Endothelial cell of umbilical vein (primary cell): ENCODE results near the gene LEPROT. TPM values are rescaled to one million over a fixed set of nuclear protein-coding genes. Genes with fewer than 3 reads are reported as not detected.

Experiments used
- BruUV-seq: library from RNA; stranded (reverse); fragments of 400-500 nt; replicated peaks from 2 replicates; lab custom pipeline; 2021; lab: Mats Ljungman, UMichigan
- CTCF ChIA-PET: fragments of 300-600, 350-600 bp; sonication (Branson Sonifier 250); formaldehyde crosslinking; loops from one replicate; lab custom pipeline; 2021; ENCODE audit warnings: antibody characterized with exemption, inconsistent platforms; lab: Charles Lee
- POLR2A ChIA-PET: fragments of 300-600, 350-600 bp; sonication (Branson Sonifier 250); formaldehyde crosslinking; loops from one replicate; lab custom pipeline; 2021; ENCODE audit warnings: antibody characterized with exemption, inconsistent platforms; lab: Charles Lee
- DNase-seq: peaks from one replicate; pipeline ENCODE4 v3.0.0-alpha.2; 2011; ENCODE audit warnings: low read depth, low spot score
- FAIRE-seq: peaks from 2 replicates; lab custom pipeline; 2011; peaks lifted over from hg19 to GRCh38; lab: Jason Lieb, UNC
- H2AFZ ChIP-seq: 2 replicates; pipeline ENCODE4 v1.6.0; 2012; ENCODE audit warnings: low read depth, low read length, control low read depth, inconsistent platforms
- H3K27ac ChIP-seq: 2 replicates; pipeline ENCODE4 v1.5.1; 2011; ENCODE audit warnings: low read depth, mild to moderate bottlenecking, control low read depth, low read length, moderate library complexity; ENCODE audit not compliant: insufficient read depth
- H3K27me3 ChIP-seq, 2 experiments: 2 replicates each; pipeline versions ENCODE4 v1.6.0 to v1.6.1; 2011; ENCODE audit warnings: low read length in 2 of 2, mixed read lengths in 1 of 2; ENCODE audit not compliant: control insufficient read depth in 2 of 2, insufficient read depth in 2 of 2
- H3K36me3 ChIP-seq, 2 experiments: 2 replicates in 1 of 2; 3 replicates in 1 of 2; pipeline ENCODE4 v1.5.1; 2011; ENCODE audit warnings: low read length in 2 of 2, mild to moderate bottlenecking in 1 of 2, moderate library complexity in 1 of 2; ENCODE audit not compliant: control insufficient read depth in 2 of 2, insufficient read depth in 2 of 2; ENCODE audit errors: extremely low read depth in 1 of 2
- H3K4me1 ChIP-seq: 3 replicates; pipeline ENCODE4 v1.5.1; 2011; ENCODE audit warnings: mild to moderate bottlenecking, low read length; ENCODE audit not compliant: control insufficient read depth, insufficient read depth; ENCODE audit errors: extremely low read depth
- H3K4me2 ChIP-seq: 2 replicates; pipeline ENCODE4 v1.6.1; 2011; ENCODE audit warnings: low read length, control low read depth, mixed read lengths; ENCODE audit not compliant: insufficient read depth
- H3K4me3 ChIP-seq, 3 experiments: fragments of 200-600 bp in 1 of 3; sonication (generic), shearing (Covaris generic) in 1 of 3; replicated peaks in 1 of 3; 2 replicates each; pipeline ENCODE4 v1.5.1; 2011 to 2016; ENCODE audit warnings: control low read depth in 3 of 3, low read length in 3 of 3, mild to moderate bottlenecking in 2 of 3, inconsistent platforms in 1 of 3, low read depth in 1 of 3, moderate library complexity in 1 of 3; ENCODE audit not compliant: insufficient read depth in 1 of 3
- H3K79me2 ChIP-seq: 2 replicates; pipeline ENCODE4 v1.6.0; 2012; ENCODE audit warnings: low read length, inconsistent platforms; ENCODE audit not compliant: control insufficient read depth, insufficient read depth
- H3K9ac ChIP-seq: replicated peaks from 2 replicates; pipeline ENCODE3; 2011; ENCODE audit warnings: low read length, control low read depth; ENCODE audit not compliant: insufficient read depth; ENCODE audit errors: extremely low read depth
- H3K9me1 ChIP-seq: replicated peaks from 3 replicates; pipeline ENCODE4 v1.6.0; 2011; ENCODE audit warnings: mild to moderate bottlenecking, low read length; ENCODE audit not compliant: control insufficient read depth, insufficient read depth; ENCODE audit errors: extremely low read depth
- H3K9me3 ChIP-seq: replicated peaks from 2 replicates; pipeline ENCODE4 v1.5.1; 2012; ENCODE audit warnings: low read length, inconsistent platforms; ENCODE audit not compliant: control insufficient read depth, insufficient read depth
- H4K20me1 ChIP-seq: replicated peaks from 2 replicates; pipeline ENCODE3; 2011; ENCODE audit warnings: mild to moderate bottlenecking, low read length; ENCODE audit not compliant: control insufficient read depth, insufficient read depth; ENCODE audit errors: extremely low read depth
- CTCF ChIP-seq, 2 donors: IDR thresholded peaks; 1 replicate in 1 of 2; 2 replicates in 1 of 2; pipeline ENCODE4 v1.5.1; 2011; ENCODE audit warnings: low read length in 2 of 2, mild to moderate bottlenecking in 2 of 2, moderate library complexity in 2 of 2, control low read depth in 1 of 2, inconsistent platforms in 1 of 2, low read depth in 1 of 2; ENCODE audit not compliant: insufficient read depth in 1 of 2; ENCODE audit errors: extremely low read depth in 1 of 2
- EZH2 ChIP-seq: IDR thresholded peaks from 2 replicates; pipeline ENCODE4 v1.6.1; 2012; ENCODE audit warnings: borderline replicate concordance, low read depth, mild to moderate bottlenecking, moderate library complexity, low read length, inconsistent platforms; ENCODE audit not compliant: severe bottlenecking
- FOS ChIP-seq: IDR thresholded peaks from 2 replicates; pipeline ENCODE4 v1.6.1; 2011; ENCODE audit warnings: mild to moderate bottlenecking, low read length, moderate library complexity, borderline replicate concordance; ENCODE audit not compliant: insufficient read depth
- GATA2 ChIP-seq: IDR thresholded peaks from 2 replicates; pipeline ENCODE4 v1.7.0; 2011; ENCODE audit warnings: low read depth, mild to moderate bottlenecking, moderate library complexity, mixed read lengths, low read length; ENCODE audit not compliant: insufficient read length, insufficient read depth
- JUN ChIP-seq: IDR thresholded peaks from 2 replicates; pipeline ENCODE4 v1.6.1; 2011; ENCODE audit warnings: borderline replicate concordance, low read depth; ENCODE audit not compliant: insufficient read length, insufficient read depth
- MYC ChIP-seq: IDR thresholded peaks from one replicate; pipeline ENCODE4 v1.6.1; 2011; ENCODE audit warnings: mild to moderate bottlenecking, low read depth, low read length
- POLR2A ChIP-seq: IDR thresholded peaks from 2 replicates; pipeline ENCODE4 v1.6.1; 2012; ENCODE audit warnings: low read depth, mild to moderate bottlenecking, control low read depth, low read length
- POLR2AphosphoS5 ChIP-seq: IDR thresholded peaks from 2 replicates; pipeline ENCODE4 v1.6.1; 2012; ENCODE audit warnings: low read depth, mild to moderate bottlenecking, control low read depth, low read length, moderate library complexity; ENCODE audit not compliant: insufficient read depth
- dilution Hi-C: fragments of 300-500 bp; cut with MboI; formaldehyde crosslinking; loops from one replicate; pipeline ENCODE4 v1.15.0; 2019; ENCODE audit warnings: low sequenced_read_pairs; ENCODE audit not compliant: extremely low pct_ligation_motif_present
- intact Hi-C: fragments of 100-400 bp; cut with micrococcal nuclease; formaldehyde crosslinking; loops from one replicate; pipeline ENCODE4 v1.10.0; 2022
- polyA plus RNA-seq, 4 experiments: library from polyadenylated mRNA; depleted of rRNA in 3 of 4; stranded (reverse) in 3 of 4; unstranded in 1 of 4; fragments of >200 nt; gene quantifications; 2 replicates each; pipeline versions ENCODE4 v1.2.1 to v1.2.3, GENCODE V29; 2011 to 2012; ENCODE audit warnings: missing spikeins in 1 of 4
- total RNA-seq: library from RNA; stranded (reverse); gene quantifications from 2 replicates; pipeline ENCODE4 v1.2.3, GENCODE V29; 2021
- TF ChIP-seq, protein P1 (sequence below): IDR thresholded peaks from 2 replicates; pipeline ENCODE4 v1.6.1; 2011; ENCODE audit not compliant: insufficient read depth, insufficient read length

Gene LEPROT
- total and polyA plus RNA-seq, 2 donors (not counting 3 experiments of a cell fraction or from before 2014, with no cell fraction given), result 80.6 to 94.8 TPM

DNA sequence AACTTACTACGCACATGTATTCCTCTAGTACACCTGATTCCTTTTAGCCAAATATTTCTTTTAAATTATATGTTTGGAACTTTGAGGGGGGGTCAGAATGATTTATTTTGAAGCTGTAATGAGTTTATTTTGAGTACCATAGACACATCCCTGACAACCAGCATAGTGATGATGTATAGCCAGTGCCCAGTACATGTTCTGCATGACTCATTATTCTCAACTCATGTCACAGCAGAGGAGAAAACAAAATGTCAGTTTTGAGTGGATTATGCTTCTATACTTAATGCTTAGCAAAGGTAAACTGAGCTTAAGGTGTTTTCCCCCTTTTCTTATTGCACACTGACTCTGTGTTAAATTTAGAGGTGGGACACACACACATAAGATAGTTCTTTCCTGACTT, 22.4 kb upstream of the LEPROT start:
- Histone ChIP-seq H4K20me1 (no peaks in the 10 kb centered on the region), H3K9me3 (no peaks in the 10 kb centered on the region), H3K9me1 (no peaks in the 10 kb centered on the region), H3K9ac (no peak overlapping the region), H3K27ac (no peak overlapping the region), H3K4me1 (peaks cover 8% of the 10 kb centered on the region), H2AFZ (no peak overlapping the region), H3K4me2 (no peak overlapping the region), H3K79me2 (no peaks in the 10 kb centered on the region), H3K36me3 (peaks cover 0 to 2% of the 10 kb centered on the region in 2 experiments), H3K27me3 (no peaks in the 10 kb centered on the region), H3K4me3 (no peak overlapping the region)
- intact Hi-C loops (no loop called here), dilution Hi-C loops (no loop called here)
- ChIA-PET POLR2A (no interaction called here), CTCF (interaction anchor here (1.2 kb wide), 1 partner anchor 289 kb away, joined by 4 read pairs; no protein-coding TSS in a partner anchor)
- no TSS peak for BruUV-seq
- TF ChIP-seq POLR2A, result no peak
- TF ChIP-seq POLR2AphosphoS5, result no peak
- no peak for TF ChIP-seq CTCF (IDR thresholded peaks at IDR 0.05; ENCODE audit: extremely low read depth in 1 of 2, insufficient read depth in 1 of 2, low read depth in 1 of 2, low read length in 2 of 2)
- no peak for TF ChIP-seq MYC
- TF ChIP-seq EZH2, result no peak
- TF ChIP-seq JUN, result no peak
- TF ChIP-seq FOS, result no peak
- TF ChIP-seq, protein P1, sequence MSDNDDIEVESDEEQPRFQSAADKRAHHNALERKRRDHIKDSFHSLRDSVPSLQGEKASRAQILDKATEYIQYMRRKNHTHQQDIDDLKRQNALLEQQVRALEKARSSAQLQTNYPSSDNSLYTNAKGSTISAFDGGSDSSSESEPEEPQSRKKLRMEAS, result no peak
- TF ChIP-seq GATA2, result no peak
- DNase-seq (no peak), FAIRE-seq (no peak)
